Dedifferentiated amniotic fluid mesenchymal stem cell (primary cell): ENCODE results near the gene ZSWIM6.

Source experiments
- DNase-seq: peaks from one replicate; pipeline ENCODE4 v3.0.0-alpha.2; 2016; ENCODE audit errors: extremely low spot score

The ZSWIM6 gene

GRCh38 chr5:61331407-61332357 lies at the start of gene ZSWIM6:
ZSWIM6 (plus strand) TSS chr5:61332258; CDS start chr5:61332273, 15 bp downstream.
- DNase-seq, result peak; percentile 99

- DNase-seq, result no peak
These were observed 48.6 kb upstream of the ZSWIM6 start for GRCh38 chr5:61283471-61283870.

GRCh38 chr5:61285531-61285930 lies 46.5 kb upstream of the ZSWIM6 start:
- no peak for DNase-seq

- no peak for DNase-seq
These were observed 45.5 kb upstream of the ZSWIM6 start for GRCh38 chr5:61286446-61287132.

- no peak for DNase-seq
These were observed 44.6 kb upstream of the ZSWIM6 start for GRCh38 chr5:61287474-61287873.

GRCh38 chr5:61289241-61289640 lies 42.8 kb upstream of the ZSWIM6 start:
- no peak for DNase-seq

GRCh38 chr5:61289669-61290306 lies 42.3 kb upstream of the ZSWIM6 start:
- no peak for DNase-seq

GRCh38 chr5:61290791-61291210 lies 41.3 kb upstream of the ZSWIM6 start:
- no peak for DNase-seq

- no peak for DNase-seq
These were observed 39.9 kb upstream of the ZSWIM6 start for GRCh38 chr5:61292062-61292657.

- DNase-seq, result no peak
These were observed 39.0 kb upstream of the ZSWIM6 start for GRCh38 chr5:61293071-61293470.

GRCh38 chr5:61293873-61294272 lies 38.2 kb upstream of the ZSWIM6 start:
- no peak for DNase-seq

- no peak for DNase-seq
These were observed 36.7 kb upstream of the ZSWIM6 start for GRCh38 chr5:61295365-61295764.

GRCh38 chr5:61298066-61298465 lies 34.0 kb upstream of the ZSWIM6 start:
- DNase-seq, result no peak

GRCh38 chr5:61298580-61298979 lies 33.5 kb upstream of the ZSWIM6 start:
- no peak for DNase-seq

GRCh38 chr5:61299261-61299681 lies 32.8 kb upstream of the ZSWIM6 start:
- DNase-seq, result no peak

- peak; percentile 99 for DNase-seq
These were observed 30.5 kb upstream of the ZSWIM6 start for GRCh38 chr5:61301341-61302199.

GRCh38 chr5:61302200-61302563 lies 29.9 kb upstream of the ZSWIM6 start:
- DNase-seq, result no peak

- no peak for DNase-seq
These were observed 28.7 kb upstream of the ZSWIM6 start for GRCh38 chr5:61303346-61303745.

- peak; percentile 67 for DNase-seq
These were observed 27.3 kb upstream of the ZSWIM6 start for GRCh38 chr5:61304590-61305381.

- DNase-seq, result peak; percentile 82
These were observed 25.4 kb upstream of the ZSWIM6 start for GRCh38 chr5:61306531-61307131.
